Activated CD4-positive, alpha-beta memory T cell treated with anti-CD3 and anti-CD28 coated beads, Interleukin-2, amount 10 ng/mL, durations not matched to agents 7 days and 5 days (primary cell): ENCODE results near the gene HMGA1. TPM values are rescaled to one million over a fixed set of nuclear protein-coding genes. Genes with fewer than 3 reads are reported as not detected.

Experiments
- total RNA-seq, 2 experiments: library from RNA; stranded (reverse); gene quantifications; one replicate each; pipeline ENCODE4 v1.2.3, GENCODE V29; 2021

The HMGA1 gene
- total RNA-seq, 2 experiments from 2014 or later = 269 to 282 TPM

Other genes starting within 250 kb of the HMGA1 start
- gene GRM4, start 90.8 kb upstream of the HMGA1 start, total RNA-seq = not detected
- gene SMIM29, start 12.1 kb downstream of the HMGA1 start, total RNA-seq = 10 to 100 TPM; 38.3 to 38.4 TPM
- gene NUDT3, start 155.8 kb downstream of the HMGA1 start, total RNA-seq = 10 to 100 TPM in 1 of 2 experiments, 1 to 10 TPM in 1; 9.9 to 10.0 TPM
- gene RPS10, start 189.2 kb downstream of the HMGA1 start, total RNA-seq = 1,000 to 10,000 TPM; 1,296 to 1,320 TPM
- 1 to 10 TPM; 1.8 to 2.2 TPM for gene PACSIN1, start 229.2 kb downstream of the HMGA1 start, total RNA-seq